H1 (cell line): ENCODE measurements around the gene AGAP1. TPM values are rescaled to one million over a fixed set of nuclear protein-coding genes. Genes with fewer than 3 reads are reported as not detected.
A peak's percentile ranks its signal among the peaks of the same experiment; 100 is the strongest.

Experiments
- CTCF ChIA-PET: fragments of 300-600 bp; sonication (Branson Sonifier 250); formaldehyde crosslinking; loops from one replicate; lab custom pipeline; 2021; ENCODE audit not compliant: partially characterized antibody; lab: Charles Lee
- POLR2A ChIA-PET: fragments of 300-600 bp; sonication (Branson Sonifier 250); formaldehyde crosslinking; loops from one replicate; lab custom pipeline; 2021; ENCODE audit warnings: inconsistent platforms; ENCODE audit not compliant: partially characterized antibody; lab: Charles Lee
- DNase-seq, 2 experiments: peaks; one replicate each; pipeline versions ENCODE4 v3.0.0 to v3.0.0-alpha.2; 2010 to 2022; ENCODE audit warnings: low spot score in 2 of 2, low read depth in 1 of 2, mixed read lengths in 1 of 2
- FAIRE-seq: peaks from 2 replicates; lab custom pipeline; 2011; peaks lifted over from hg19 to GRCh38; lab: Jason Lieb, UNC
- H2AFZ ChIP-seq: 2 replicates; pipeline ENCODE4 v1.8.1; 2012; ENCODE audit warnings: low read length, inconsistent platforms
- H2AK5ac ChIP-seq: 2 replicates; pipeline ENCODE4 v1.6.1; 2013; ENCODE audit warnings: low read depth, low read length
- H2BK120ac ChIP-seq: replicated peaks from 2 replicates; pipeline ENCODE3; 2013; ENCODE audit warnings: low read depth, low read length, inconsistent platforms
- H2BK12ac ChIP-seq: 2 replicates; pipeline ENCODE4 v1.6.1; 2013; ENCODE audit warnings: low read depth, low read length
- H2BK15ac ChIP-seq: 2 replicates; pipeline ENCODE4 v1.6.1; 2013; ENCODE audit warnings: low read length
- H2BK20ac ChIP-seq: 2 replicates; pipeline ENCODE4 v1.6.1; 2013; ENCODE audit warnings: low read length
- H2BK5ac ChIP-seq: 2 replicates; pipeline ENCODE4 v1.6.1; 2013; ENCODE audit warnings: low read depth, low read length
- H3K14ac ChIP-seq: 2 replicates; pipeline ENCODE4 v1.6.1; 2013; ENCODE audit warnings: inconsistent platforms; ENCODE audit not compliant: insufficient read length
- H3K18ac ChIP-seq: 2 replicates; pipeline ENCODE4 v1.6.1; 2013; ENCODE audit warnings: low read length; ENCODE audit errors: extremely low read depth
- H3K23ac ChIP-seq: 2 replicates; pipeline ENCODE4 v1.6.1; 2013; ENCODE audit warnings: inconsistent platforms; ENCODE audit not compliant: insufficient read length
- H3K23me2 ChIP-seq: 2 replicates; pipeline ENCODE4 v1.6.1; 2013; ENCODE audit warnings: low read depth, low read length
- H3K27ac ChIP-seq: 2 replicates; pipeline ENCODE4 v1.6.1; 2011; ENCODE audit warnings: low read depth, low read length, inconsistent platforms
- H3K27me3 ChIP-seq, 4 experiments: replicated peaks in 1 of 4; 1 replicate in 1 of 4; 2 replicates in 3 of 4; pipeline versions ENCODE4 v1.6.1 to v1.8.1; 2011 to 2013; ENCODE audit warnings: low read length in 3 of 4, mild to moderate bottlenecking in 3 of 4, inconsistent platforms in 2 of 4, mixed read lengths in 2 of 4, moderate library complexity in 1 of 4; ENCODE audit not compliant: control insufficient read depth in 3 of 4, insufficient read depth in 3 of 4; ENCODE audit errors: extremely low read depth in 1 of 4
- H3K36me3 ChIP-seq, 4 experiments: 2 replicates each; pipeline versions ENCODE4 v1.6.1 to v1.8.1; 2011 to 2013; ENCODE audit warnings: mild to moderate bottlenecking in 4 of 4, low read length in 3 of 4, moderate library complexity in 2 of 4, control low read depth in 1 of 4, inconsistent platforms in 1 of 4; ENCODE audit not compliant: insufficient read depth in 4 of 4, control insufficient read depth in 2 of 4
- H3K4ac ChIP-seq: replicated peaks from 2 replicates; pipeline ENCODE3; 2013; ENCODE audit warnings: low read length, low read depth, mixed read lengths, inconsistent platforms; ENCODE audit not compliant: insufficient read length
- H3K4me1 ChIP-seq, 4 experiments: replicated peaks in 1 of 4; 1 replicate in 1 of 4; 2 replicates in 3 of 4; pipeline versions ENCODE4 v1.6.1 to v1.8.1; 2011 to 2013; ENCODE audit warnings: low read length in 3 of 4, inconsistent platforms in 2 of 4, mixed read lengths in 1 of 4; ENCODE audit not compliant: insufficient read depth in 4 of 4, control insufficient read depth in 3 of 4
- H3K4me2 ChIP-seq, 2 experiments: 2 replicates each; pipeline versions ENCODE4 v1.6.1 to v1.8.1; 2011 to 2013; ENCODE audit warnings: low read depth in 2 of 2, low read length in 2 of 2, control low read depth in 1 of 2, inconsistent platforms in 1 of 2, mild to moderate bottlenecking in 1 of 2; ENCODE audit not compliant: insufficient read depth in 1 of 2
- H3K4me3 ChIP-seq, 4 experiments: fragments of 200-600, 300-600 bp in 1 of 4; sonication (generic), shearing (Covaris generic), sonication (Bioruptor Twin) in 1 of 4; 2 replicates each; pipeline versions ENCODE4 v1.5.1 to v1.8.1; 2011 to 2016; ENCODE audit warnings: low read length in 4 of 4, low read depth in 3 of 4, control low read depth in 2 of 4, inconsistent platforms in 2 of 4, mild to moderate bottlenecking in 2 of 4, mixed read lengths in 1 of 4, moderate library complexity in 1 of 4; ENCODE audit not compliant: insufficient read depth in 2 of 4; ENCODE audit errors: extremely low read depth in 1 of 4
- H3K56ac ChIP-seq: replicated peaks from 2 replicates; pipeline ENCODE3; 2013; ENCODE audit warnings: low read depth, mild to moderate bottlenecking, mixed read lengths, low read length, inconsistent platforms; ENCODE audit not compliant: insufficient read length
- H3K79me1 ChIP-seq: 2 replicates; pipeline ENCODE4 v1.6.1; 2013; ENCODE audit warnings: low read depth, low read length, control low read depth
- H3K79me2 ChIP-seq, 2 experiments: 2 replicates each; pipeline versions ENCODE4 v1.6.1 to v1.8.1; 2012 to 2013; ENCODE audit warnings: low read length in 2 of 2, mild to moderate bottlenecking in 2 of 2, inconsistent platforms in 1 of 2; ENCODE audit not compliant: insufficient read depth in 2 of 2, control insufficient read depth in 1 of 2
- H3K9ac ChIP-seq, 4 experiments: replicated peaks in 1 of 4; 1 replicate in 1 of 4; 2 replicates in 3 of 4; pipeline versions ENCODE4 v1.6.1 to v1.8.1; 2011 to 2013; ENCODE audit warnings: low read depth in 3 of 4, low read length in 3 of 4, control low read depth in 2 of 4, mild to moderate bottlenecking in 2 of 4, moderate library complexity in 2 of 4, inconsistent platforms in 1 of 4; ENCODE audit errors: extremely low read depth in 1 of 4
- H3K9me3 ChIP-seq, 2 experiments: 2 replicates each; pipeline versions ENCODE4 v1.6.1 to v1.8.1; 2012 to 2013; ENCODE audit warnings: mild to moderate bottlenecking in 2 of 2, moderate library complexity in 2 of 2, control low read depth in 1 of 2, inconsistent platforms in 1 of 2, low read depth in 1 of 2, low read length in 1 of 2, mixed read lengths in 1 of 2; ENCODE audit not compliant: insufficient read depth in 2 of 2
- H4K20me1 ChIP-seq, 2 experiments: replicated peaks in 1 of 2; 2 replicates each; pipeline versions ENCODE3 to v1.8.1; 2011 to 2013; ENCODE audit warnings: inconsistent platforms in 2 of 2, low read length in 2 of 2, mild to moderate bottlenecking in 1 of 2; ENCODE audit not compliant: insufficient read depth in 2 of 2, control insufficient read depth in 1 of 2
- H4K5ac ChIP-seq: 2 replicates; pipeline ENCODE4 v1.6.1; 2013; ENCODE audit warnings: low read length, low read depth, mixed read lengths, inconsistent platforms; ENCODE audit not compliant: insufficient read length
- H4K8ac ChIP-seq: 2 replicates; pipeline ENCODE4 v1.8.0; 2013; ENCODE audit warnings: mild to moderate bottlenecking, moderate library complexity, low read length, inconsistent platforms; ENCODE audit not compliant: insufficient read depth; ENCODE audit errors: extremely low read depth
- H4K91ac ChIP-seq: replicated peaks from 2 replicates; pipeline ENCODE3; 2013; ENCODE audit warnings: low read length, mixed read lengths, inconsistent platforms; ENCODE audit not compliant: insufficient read length
- JUN ChIP-seq: IDR thresholded peaks from 2 replicates; pipeline ENCODE4 v1.6.1; 2011; ENCODE audit warnings: low read depth, mild to moderate bottlenecking, improper control_type of control experiment, low read length
- POU5F1 ChIP-seq: IDR thresholded peaks from 2 replicates; pipeline ENCODE4 v1.6.1; 2011; ENCODE audit warnings: low read depth, mild to moderate bottlenecking, low read length, moderate library complexity
- RXRA ChIP-seq: IDR thresholded peaks from 2 replicates; pipeline ENCODE4 v1.6.1; 2011; ENCODE audit warnings: low read depth, mild to moderate bottlenecking, low read length, moderate library complexity; ENCODE audit not compliant: insufficient read depth
- WGBS, 2 experiments: shearing (Covaris generic) in 1 of 2; methylation state at CpG; one replicate each; pipeline versions ENCODE4 v1.1.6 to v1.1.7; 2013 to 2015; ENCODE audit warnings: low lambda C conversion rate in 2 of 2, mixed read lengths in 2 of 2, inconsistent platforms in 1 of 2, low coverage in 1 of 2, missing lambda C conversion rate in 1 of 2; ENCODE audit not compliant: insufficient replicate concordance in 2 of 2, insufficient coverage in 1 of 2, insufficient read length in 1 of 2; ENCODE audit errors: extremely low coverage in 1 of 2, missing lambda C conversion rate in 1 of 2; 5-methylcytosine and 5-hydroxymethylcytosine counted together
- polyA plus RNA-seq, 7 experiments: library from polyadenylated mRNA; depleted of rRNA in 3 of 7; stranded (reverse) in 5 of 7; unstranded in 2 of 7; fragments of >200 nt in 5 of 7; fragments of 200-250 nt in 2 of 7; gene quantifications; 1 replicate in 5 of 7; 2 replicates in 1 of 7; 4 replicates in 1 of 7; pipeline versions ENCODE4 v1.2.1 to v1.2.3, GENCODE V29; 2011 to 2013; ENCODE audit warnings: missing spikeins in 2 of 7, mixed read lengths in 2 of 7
- total RNA-seq: library from RNA; stranded (reverse); fragmentation: NEBNext Ultra II Directional; extraction: Animal tissue kit (Norgen Biotek cat#: 25700); gene quantifications from 2 replicates; pipeline ENCODE4 v1.2.1, GENCODE V29; 2021
- TF ChIP-seq, protein P1 (sequence below), 3 experiments: IDR thresholded peaks; 1 replicate in 2 of 3; 2 replicates in 1 of 3; pipeline versions ENCODE4 v1.5.1 to v1.6.1; 2011; ENCODE audit warnings: low read length in 3 of 3, mild to moderate bottlenecking in 3 of 3, inconsistent platforms in 2 of 3, low read depth in 1 of 3, moderate library complexity in 1 of 3; ENCODE audit not compliant: insufficient read depth in 1 of 3; ENCODE audit errors: control extremely low read depth in 1 of 3

AGAP1 gene
- total and polyA plus RNA-seq, 2 of the 8 experiments (the other 6 are each of a cell fraction or from before 2014, with no cell fraction given) = 18.1 to 39.4 TPM

GRCh38 chr2:236117401-236117800 lies 623.6 kb downstream of the AGAP1 start:
- Histone ChIP-seq H2BK20ac (no peak overlapping the region), H3K23ac (no peak overlapping the region), H3K9ac (no peak overlapping the region), H3K18ac (no peak overlapping the region), H3K79me2 (no peaks in the 10 kb centered on the region), H3K4me1 (peaks cover 0 to 9% (median 4%) of the 10 kb centered on the region in 4 experiments; a peak in 5 of 7 replicates), H3K27me3 (peaks cover 0 to 15% (median 10%) of the 10 kb centered on the region in 4 experiments; a peak in 6 of 7 replicates), H2BK5ac (no peak overlapping the region), H2BK15ac (no peak overlapping the region), H3K79me1 (no peaks in the 10 kb centered on the region), H3K9me3 (no peaks in the 10 kb centered on the region), H4K5ac (no peak overlapping the region), H3K4me3 (no peak overlapping the region), H4K8ac (no peak overlapping the region), H2BK120ac (no peak overlapping the region), H3K27ac (no peak overlapping the region), H4K91ac (no peak overlapping the region), H2AFZ (no peak overlapping the region), H3K4me2 (peak overlapping the region in 1 of 2 experiments; percentile 27; a peak in 1 of 4 replicates), H3K36me3 (no peaks in the 10 kb centered on the region; a peak in 1 of 8 replicates), H3K14ac (no peak overlapping the region), H3K23me2 (no peaks in the 10 kb centered on the region), H3K4ac (no peak overlapping the region), H2BK12ac (no peak overlapping the region), H3K56ac (no peak overlapping the region), H4K20me1 (peaks cover 6 to 17% of the 10 kb centered on the region in 2 experiments), H2AK5ac (no peak overlapping the region)
- CTCF ChIA-PET = interaction anchor here (1.0 to 2.0 kb wide), 2 partner anchors 16 to 92 kb away, joined by 3 to 5 read pairs; no protein-coding TSS in a partner anchor
- FAIRE-seq (no peak), DNase-seq (no peak)
- TF ChIP-seq JUN (no peak), RXRA (no peak), POU5F1 (no peak)
- TF ChIP-seq, protein P1, sequence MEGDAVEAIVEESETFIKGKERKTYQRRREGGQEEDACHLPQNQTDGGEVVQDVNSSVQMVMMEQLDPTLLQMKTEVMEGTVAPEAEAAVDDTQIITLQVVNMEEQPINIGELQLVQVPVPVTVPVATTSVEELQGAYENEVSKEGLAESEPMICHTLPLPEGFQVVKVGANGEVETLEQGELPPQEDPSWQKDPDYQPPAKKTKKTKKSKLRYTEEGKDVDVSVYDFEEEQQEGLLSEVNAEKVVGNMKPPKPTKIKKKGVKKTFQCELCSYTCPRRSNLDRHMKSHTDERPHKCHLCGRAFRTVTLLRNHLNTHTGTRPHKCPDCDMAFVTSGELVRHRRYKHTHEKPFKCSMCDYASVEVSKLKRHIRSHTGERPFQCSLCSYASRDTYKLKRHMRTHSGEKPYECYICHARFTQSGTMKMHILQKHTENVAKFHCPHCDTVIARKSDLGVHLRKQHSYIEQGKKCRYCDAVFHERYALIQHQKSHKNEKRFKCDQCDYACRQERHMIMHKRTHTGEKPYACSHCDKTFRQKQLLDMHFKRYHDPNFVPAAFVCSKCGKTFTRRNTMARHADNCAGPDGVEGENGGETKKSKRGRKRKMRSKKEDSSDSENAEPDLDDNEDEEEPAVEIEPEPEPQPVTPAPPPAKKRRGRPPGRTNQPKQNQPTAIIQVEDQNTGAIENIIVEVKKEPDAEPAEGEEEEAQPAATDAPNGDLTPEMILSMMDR (IDR thresholded peaks at IDR 0.05; ENCODE audit: control extremely low read depth in 1 of 3, insufficient read depth in 1 of 3, low read depth in 1 of 3, low read length in 3 of 3) = no peak
- 80% methylated on average over 10 of the region's 10 CpGs; no CpG with 5 or more reads in 1 of the 2 experiments for WGBS, 2 experiments
- POLR2A ChIA-PET = no interaction called here
